Upper lobe of right lung (tissue), 1 donor: ENCODE data around the gene FRMD3. TPM values are rescaled to one million over a fixed set of nuclear protein-coding genes. Genes with fewer than 3 reads are reported as not detected.

Experiments used
- ATAC-seq: fragments of 200-7000 bp; cut with Tn5 transposase; one replicate; pipeline ENCODE4 v1.9.1; 2020; ENCODE audit warnings: mild to moderate bottlenecking, moderate library complexity
- DNase-seq: peaks from one replicate; pipeline ENCODE4 v3.0.0-alpha.2; 2020
- H3K27ac ChIP-seq: fragments of 200-600 bp; one replicate; pipeline ENCODE4 v1.8.0; 2022
- H3K27me3 ChIP-seq: fragments of 200-600 bp; one replicate; pipeline ENCODE4 v1.8.0; 2022; ENCODE audit warnings: mild to moderate bottlenecking
- H3K36me3 ChIP-seq: fragments of 200-600 bp; one replicate; pipeline ENCODE4 v1.8.0; 2022
- H3K4me1 ChIP-seq: fragments of 200-600 bp; one replicate; pipeline ENCODE4 v1.8.0; 2022
- H3K4me3 ChIP-seq: fragments of 200-600 bp; one replicate; pipeline ENCODE4 v1.8.0; 2022; ENCODE audit warnings: mild to moderate bottlenecking
- H3K9me3 ChIP-seq: fragments of 200-600 bp; one replicate; pipeline ENCODE4 v1.8.0; 2022
- intact Hi-C: fragments of 100-400 bp; cut with DNase I; formaldehyde crosslinking; loops from one replicate; pipeline ENCODE4 v1.11.0; 2022
- total RNA-seq: library from RNA; stranded (reverse); fragmentation: NEBNext Ultra II Directional; extraction: Animal tissue kit (Norgen Biotek cat#: 25700); gene quantifications from one replicate; pipeline ENCODE4 v1.2.1, GENCODE V29; 2021
- TF ChIP-seq, protein P1 (sequence below): fragments of 200-600 bp; IDR thresholded peaks from one replicate; pipeline ENCODE4 v1.8.0; 2022; ENCODE audit warnings: antibody characterized with exemption
- donor health status: DM: no; HTN: yes; CAD: no; lungs with severe emphysema.

The FRMD3 gene
- total RNA-seq, 1 donor from 2014 or later = 10.8 TPM

DNA sequence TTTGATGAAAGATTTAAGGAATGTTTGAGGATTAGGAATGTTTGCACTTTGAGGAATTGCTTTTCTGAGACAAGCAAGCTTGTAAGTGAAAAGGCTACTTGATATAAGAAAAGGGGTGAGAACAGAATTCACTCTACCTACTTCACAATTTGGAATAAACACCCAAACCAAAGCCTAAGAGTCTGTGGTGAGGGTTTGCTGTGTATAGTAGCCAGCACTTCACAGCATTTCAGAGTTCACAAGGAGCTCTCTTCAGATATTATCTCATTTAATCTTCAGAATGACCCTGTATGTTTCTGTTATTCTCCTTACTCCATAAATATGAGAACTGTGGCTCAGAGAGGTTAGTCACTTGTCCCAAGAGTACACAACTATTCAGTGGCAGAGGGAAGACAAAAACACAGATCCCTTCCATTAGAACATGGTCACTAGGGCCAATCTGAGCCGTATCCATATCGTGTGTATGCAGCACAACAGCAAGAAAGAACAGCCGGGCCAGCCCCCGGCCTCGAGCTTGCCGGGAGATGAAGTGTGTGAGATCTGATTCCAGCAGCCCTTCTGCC is 92.4 kb downstream of the FRMD3 start:
- Histone ChIP-seq H3K4me3 (no peak overlapping the region), H3K4me1 (peaks cover 20% of the 10 kb centered on the region), H3K27me3 (no peaks in the 10 kb centered on the region), H3K27ac (peak overlapping the region; percentile 42), H3K36me3 (no peaks in the 10 kb centered on the region), H3K9me3 (no peaks in the 10 kb centered on the region)
- ATAC-seq (peak; percentile 58), DNase-seq (no peak)
- intact Hi-C loops = no loop called here
- TF ChIP-seq, protein P1, sequence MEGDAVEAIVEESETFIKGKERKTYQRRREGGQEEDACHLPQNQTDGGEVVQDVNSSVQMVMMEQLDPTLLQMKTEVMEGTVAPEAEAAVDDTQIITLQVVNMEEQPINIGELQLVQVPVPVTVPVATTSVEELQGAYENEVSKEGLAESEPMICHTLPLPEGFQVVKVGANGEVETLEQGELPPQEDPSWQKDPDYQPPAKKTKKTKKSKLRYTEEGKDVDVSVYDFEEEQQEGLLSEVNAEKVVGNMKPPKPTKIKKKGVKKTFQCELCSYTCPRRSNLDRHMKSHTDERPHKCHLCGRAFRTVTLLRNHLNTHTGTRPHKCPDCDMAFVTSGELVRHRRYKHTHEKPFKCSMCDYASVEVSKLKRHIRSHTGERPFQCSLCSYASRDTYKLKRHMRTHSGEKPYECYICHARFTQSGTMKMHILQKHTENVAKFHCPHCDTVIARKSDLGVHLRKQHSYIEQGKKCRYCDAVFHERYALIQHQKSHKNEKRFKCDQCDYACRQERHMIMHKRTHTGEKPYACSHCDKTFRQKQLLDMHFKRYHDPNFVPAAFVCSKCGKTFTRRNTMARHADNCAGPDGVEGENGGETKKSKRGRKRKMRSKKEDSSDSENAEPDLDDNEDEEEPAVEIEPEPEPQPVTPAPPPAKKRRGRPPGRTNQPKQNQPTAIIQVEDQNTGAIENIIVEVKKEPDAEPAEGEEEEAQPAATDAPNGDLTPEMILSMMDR = no peak

DNA sequence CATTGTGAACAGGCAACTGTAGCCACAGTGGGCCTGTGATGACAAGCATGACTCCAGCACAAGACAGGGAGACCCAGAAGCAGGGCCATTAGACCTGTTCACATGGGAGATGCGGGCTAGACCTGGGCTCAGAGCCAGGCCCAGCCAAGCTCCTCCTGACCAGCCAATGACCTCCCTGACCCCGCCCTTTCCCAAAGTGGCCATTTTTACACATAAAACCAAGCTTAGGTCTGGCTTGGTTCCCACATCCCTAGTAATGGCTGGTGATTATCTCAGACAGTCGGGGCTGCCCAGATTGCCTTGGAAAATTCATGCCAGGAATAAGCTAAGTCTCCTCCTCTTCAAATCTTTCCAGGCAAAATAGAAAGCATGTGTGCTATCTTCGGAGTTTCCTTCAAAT is 94.1 kb downstream of the FRMD3 start:
- Histone ChIP-seq H3K4me3 (no peak overlapping the region), H3K9me3 (no peaks in the 10 kb centered on the region), H3K4me1 (peaks cover 17% of the 10 kb centered on the region), H3K27me3 (no peaks in the 10 kb centered on the region), H3K27ac (no peak overlapping the region), H3K36me3 (no peaks in the 10 kb centered on the region)
- DNase-seq (no peak), ATAC-seq (no peak)
- TF ChIP-seq, protein P1 = no peak
- intact Hi-C loops = no loop called here

DNA sequence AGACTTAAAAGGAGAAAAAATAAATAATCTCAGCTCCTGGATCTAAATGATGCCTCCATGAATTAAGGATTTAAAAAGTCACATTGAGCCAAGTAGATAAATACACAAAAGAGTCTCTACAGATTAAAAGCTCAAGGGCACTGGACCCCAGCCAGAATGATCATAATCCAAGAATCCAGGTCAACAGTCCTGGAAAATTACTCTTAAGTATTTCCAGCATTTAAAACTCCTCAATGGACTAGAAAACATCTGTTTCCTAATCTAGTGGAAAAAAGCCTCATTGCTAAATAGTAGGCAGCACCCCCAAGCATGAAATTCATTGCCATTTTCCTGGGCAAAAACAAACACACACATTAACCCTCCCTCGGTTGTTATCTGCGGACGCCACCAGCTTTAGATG is 96.8 kb downstream of the FRMD3 start:
- DNase-seq (no peak), ATAC-seq (no peak)
- no peak overlapping the region for H3K27ac ChIP-seq
- intact Hi-C loops = no loop called here
- peaks cover 17% of the 10 kb centered on the region for H3K4me1 ChIP-seq
- no peaks in the 10 kb centered on the region for H3K27me3 ChIP-seq
- no peaks in the 10 kb centered on the region for H3K36me3 ChIP-seq
- H3K9me3 ChIP-seq = no peaks in the 10 kb centered on the region
- no peak overlapping the region for H3K4me3 ChIP-seq
- TF ChIP-seq, protein P1 = no peak

DNA sequence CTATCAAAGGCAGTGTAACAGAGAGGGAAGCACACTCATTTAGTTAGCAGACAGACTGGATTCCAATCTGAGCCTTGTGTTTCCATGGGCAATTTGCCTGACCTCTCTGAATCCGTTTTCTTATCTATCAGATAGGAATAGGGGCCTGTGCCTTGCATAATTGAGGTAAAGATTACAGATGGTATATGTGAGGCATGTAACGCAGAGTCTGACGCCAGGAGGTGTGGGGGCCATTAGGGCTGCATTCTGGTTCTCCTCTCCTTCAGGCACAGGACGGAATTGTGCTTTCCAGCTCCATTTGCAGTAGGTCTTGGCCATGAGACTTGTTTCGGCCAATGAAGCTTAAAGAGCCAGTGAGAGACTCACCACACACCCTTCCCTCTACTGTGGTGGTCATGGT is 97.6 kb downstream of the FRMD3 start:
- no peak for DNase-seq
- no peaks in the 10 kb centered on the region for H3K9me3 ChIP-seq
- intact Hi-C loops = no loop called here
- ATAC-seq = no peak
- TF ChIP-seq, protein P1 = no peak
- H3K27me3 ChIP-seq = no peaks in the 10 kb centered on the region
- H3K4me1 ChIP-seq = peaks cover 12% of the 10 kb centered on the region
- H3K36me3 ChIP-seq = no peaks in the 10 kb centered on the region
- no peak overlapping the region for H3K27ac ChIP-seq
- no peak overlapping the region for H3K4me3 ChIP-seq

DNA sequence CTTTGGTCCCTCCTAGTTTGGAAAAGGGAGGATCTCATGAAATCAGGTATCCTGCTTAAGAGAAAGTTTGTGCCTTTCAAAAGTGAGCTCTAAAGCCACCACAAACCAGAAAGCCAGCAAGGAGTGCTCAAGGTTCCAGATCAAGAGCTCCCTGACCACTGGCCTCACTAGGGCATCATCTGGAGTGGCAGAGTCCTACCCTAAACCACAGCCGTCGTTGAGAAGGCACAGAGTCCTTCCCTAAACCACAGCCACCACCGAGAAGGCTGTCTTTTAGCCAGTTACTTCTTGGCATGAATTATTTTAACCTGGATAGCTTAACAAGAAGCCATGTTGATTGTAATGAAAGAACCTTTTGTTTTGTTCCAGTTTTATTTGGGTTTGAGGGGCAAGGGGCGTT is 102.9 kb downstream of the FRMD3 start:
- no peak overlapping the region for H3K4me3 ChIP-seq
- intact Hi-C loops = no loop called here

More for the DNA sequence above, 102.9 kb downstream of the FRMD3 start:
- DNase-seq = no peak
- H3K36me3 ChIP-seq = no peaks in the 10 kb centered on the region
- no peak for ATAC-seq
- no peaks in the 10 kb centered on the region for H3K27me3 ChIP-seq
- H3K9me3 ChIP-seq = no peaks in the 10 kb centered on the region
- peaks cover 31% of the 10 kb centered on the region for H3K4me1 ChIP-seq
- no peak overlapping the region for H3K27ac ChIP-seq
- TF ChIP-seq, protein P1 = no peak
